Erythroblast (primary cell): Measurements from ENCODE around the gene MTURN.

Source experiments
- GATA1 ChIP-seq: IDR thresholded peaks from 2 replicates; pipeline ENCODE4 v1.6.1; 2011; ENCODE audit warnings: low read depth, mild to moderate bottlenecking, control low read depth, low read length, moderate library complexity
- POLR2A ChIP-seq: IDR thresholded peaks from 2 replicates; pipeline ENCODE4 v1.6.1; 2011; ENCODE audit warnings: mild to moderate bottlenecking, low read length

GRCh38 chr7:30191809-30192208 lies 57.0 kb downstream of the MTURN start:
- TF ChIP-seq POLR2A (no peak), GATA1 (no peak)
